Anterior cingulate cortex (tissue), 58 donors: ENCODE measurements around the gene TENT5C.

Experiments
- DNase-seq, 58 donors: peaks; one replicate each; lab custom pipeline; 2025; lab: John Stamatoyannopoulos, UW

Gene TENT5C

DNA sequence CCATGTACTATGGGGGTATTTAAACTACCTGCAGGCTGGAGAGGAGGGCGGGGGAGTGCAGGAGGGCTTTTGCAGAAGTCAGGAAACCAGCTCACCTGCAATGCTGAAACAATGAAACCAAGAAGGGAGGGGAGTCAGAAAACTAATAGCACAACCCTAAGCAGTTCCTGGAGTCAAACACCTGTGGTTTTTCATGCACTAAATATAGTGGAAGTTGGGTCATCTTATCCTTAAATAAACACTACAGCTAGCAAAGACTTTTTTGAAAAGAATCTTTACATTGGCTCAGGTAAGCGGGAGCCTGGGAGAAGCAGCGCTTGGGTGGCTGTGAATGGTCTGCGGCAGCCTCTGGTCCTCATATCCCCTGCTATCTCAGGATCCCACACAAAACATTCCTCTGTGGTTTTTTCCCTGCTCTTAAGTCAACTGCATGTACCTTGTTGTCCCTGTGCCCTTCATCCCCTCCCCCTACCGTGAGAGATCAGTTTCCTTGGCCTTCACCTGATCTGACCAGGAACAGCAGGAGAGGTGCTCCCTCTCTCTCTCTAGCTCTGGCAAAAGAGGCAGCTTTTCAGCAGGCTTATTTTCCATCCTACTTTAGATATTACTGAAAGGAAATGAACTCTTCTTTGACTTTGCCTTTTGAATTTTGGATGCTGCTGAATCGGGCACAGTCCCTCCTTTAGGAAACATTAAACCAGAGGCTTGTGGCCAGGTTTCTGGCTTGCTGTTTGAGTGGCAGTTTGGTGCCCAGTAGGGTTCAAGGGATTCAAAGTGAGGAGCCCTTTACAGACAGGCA is 26.6 kb downstream of the TENT5C start:
- no peak for DNase-seq

DNA sequence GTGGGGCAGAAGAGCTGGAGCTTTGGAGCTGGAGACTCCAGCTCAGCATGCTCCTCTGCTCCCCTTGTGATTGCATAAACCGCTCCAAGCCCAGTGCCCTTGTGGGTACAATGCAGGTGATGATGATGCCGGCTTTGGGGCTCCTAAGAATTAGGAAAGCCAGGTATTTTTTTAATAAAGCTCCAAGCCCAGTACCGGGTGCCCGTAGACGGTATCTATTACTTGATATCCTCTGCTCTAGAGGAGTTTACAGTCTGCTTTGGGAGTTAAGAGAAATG is 27.2 kb downstream of the TENT5C start:
- no peak for DNase-seq

DNA sequence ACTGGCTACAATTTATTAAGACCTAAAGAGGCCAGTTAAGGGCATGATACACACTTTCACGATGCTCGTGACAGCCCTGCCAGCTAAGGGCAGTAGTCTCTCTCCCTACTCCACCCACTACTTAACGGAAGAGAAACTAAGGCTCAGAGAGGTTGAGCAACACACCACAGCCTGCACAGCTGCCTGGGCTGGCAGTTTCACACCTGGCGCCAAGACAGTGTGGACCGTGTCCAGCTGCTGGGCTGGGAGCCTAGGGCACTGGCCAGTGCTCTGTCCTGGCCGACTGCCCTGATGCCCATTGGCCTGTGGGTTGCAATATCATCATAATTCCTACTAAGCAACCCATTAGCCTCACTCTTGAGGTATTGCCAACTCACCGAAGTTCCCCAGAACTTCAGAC is 27.6 kb downstream of the TENT5C start:
- DNase-seq = peak in 2 of 58 donors; percentile 4 to 14

DNA sequence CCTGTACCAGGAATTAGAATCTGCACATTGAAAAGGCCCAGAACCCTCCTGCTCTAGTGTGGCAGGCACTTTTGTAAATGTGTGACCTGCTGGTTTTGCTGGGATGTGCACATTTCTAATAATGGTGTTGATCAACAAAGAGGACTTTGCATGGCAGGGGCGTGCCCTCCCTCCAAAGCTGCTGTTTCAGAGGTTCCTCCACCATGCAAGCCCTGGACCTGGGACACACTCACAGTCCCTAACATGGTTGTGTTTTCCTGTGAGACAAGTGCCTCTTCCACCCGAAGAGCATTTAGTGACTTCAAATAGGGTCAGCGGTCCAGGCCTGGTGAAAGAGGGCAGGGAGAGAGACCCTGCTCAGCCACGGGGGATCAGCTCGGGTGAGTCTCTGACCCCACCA is 28.1 kb downstream of the TENT5C start:
- DNase-seq = no peak

DNA sequence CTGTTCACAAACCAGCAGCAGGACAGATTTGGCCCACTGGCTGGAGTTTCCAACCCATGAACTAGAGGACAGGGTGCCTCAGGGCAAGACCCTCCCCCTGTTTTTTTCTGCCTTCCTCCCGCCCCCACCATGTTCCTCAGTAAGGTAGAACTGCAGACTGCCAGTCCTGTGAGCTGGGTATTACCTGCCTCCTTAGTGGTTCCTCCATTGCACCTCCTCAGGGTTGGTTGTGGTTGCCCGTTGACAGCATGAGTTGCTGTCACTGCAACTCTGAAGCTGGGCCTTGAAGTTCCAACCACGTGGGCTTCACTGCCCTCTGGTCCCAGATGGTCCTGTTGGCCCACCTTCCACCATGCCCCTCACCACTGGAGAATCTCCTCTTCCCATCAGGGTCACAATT is 28.8 kb downstream of the TENT5C start:
- no peak for DNase-seq

DNA sequence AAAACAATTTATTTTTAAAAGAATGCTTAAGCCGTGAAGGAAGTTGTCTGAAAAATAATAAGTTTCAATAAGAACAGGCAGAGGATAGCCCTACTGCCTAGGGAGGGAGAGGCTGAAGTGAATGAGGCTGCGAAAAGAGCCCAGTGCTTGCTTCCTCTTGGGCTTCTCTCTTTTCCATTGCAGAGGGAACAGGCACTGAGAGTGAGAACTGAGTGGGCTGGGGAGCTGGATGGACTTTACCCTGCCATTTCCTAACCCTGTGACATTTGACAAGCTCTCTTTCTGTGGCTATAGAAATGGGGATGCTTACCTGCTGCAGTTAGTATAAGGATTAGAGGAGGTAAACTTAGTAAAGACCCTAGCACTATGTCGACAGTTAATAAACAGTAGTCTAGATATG is 30.0 kb downstream of the TENT5C start:
- DNase-seq = no peak

DNA sequence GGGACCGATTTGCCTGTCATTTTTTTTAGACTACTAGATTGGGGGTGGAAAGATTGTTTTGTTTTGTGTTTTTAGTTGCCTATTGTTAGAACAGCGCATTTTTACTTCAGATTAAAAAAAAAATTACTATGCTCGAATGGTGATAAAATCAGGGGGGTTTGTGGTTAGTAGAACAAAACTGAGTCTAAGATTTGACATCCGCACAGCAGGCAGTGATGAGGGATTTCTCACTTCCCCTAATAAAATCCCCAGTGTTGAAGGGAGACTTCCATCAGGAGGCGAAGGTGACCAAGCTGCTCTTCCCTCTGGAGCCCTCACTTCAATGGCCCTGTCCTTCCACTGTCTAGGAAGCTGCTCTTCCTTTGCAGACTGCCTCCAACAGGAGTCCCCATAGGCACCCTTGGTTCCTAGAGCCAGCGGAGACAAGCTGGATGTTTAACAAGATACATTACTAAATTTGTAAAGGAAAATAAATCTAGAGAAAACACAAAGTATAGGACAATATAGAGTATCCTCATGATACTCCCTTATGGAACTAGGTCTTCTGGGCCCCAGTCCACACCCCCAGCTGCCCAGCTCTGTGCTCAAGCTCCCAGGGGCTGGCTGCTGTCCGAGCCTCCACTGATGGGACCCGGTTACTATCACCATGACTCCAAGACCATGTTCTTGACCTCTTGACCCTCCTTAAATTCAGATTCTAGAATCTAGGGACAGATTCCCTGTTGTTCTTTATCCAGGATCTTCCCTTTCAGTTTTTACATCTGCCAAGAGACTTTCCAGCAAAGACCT is 31.0 kb downstream of the TENT5C start:
- DNase-seq = no peak

DNA sequence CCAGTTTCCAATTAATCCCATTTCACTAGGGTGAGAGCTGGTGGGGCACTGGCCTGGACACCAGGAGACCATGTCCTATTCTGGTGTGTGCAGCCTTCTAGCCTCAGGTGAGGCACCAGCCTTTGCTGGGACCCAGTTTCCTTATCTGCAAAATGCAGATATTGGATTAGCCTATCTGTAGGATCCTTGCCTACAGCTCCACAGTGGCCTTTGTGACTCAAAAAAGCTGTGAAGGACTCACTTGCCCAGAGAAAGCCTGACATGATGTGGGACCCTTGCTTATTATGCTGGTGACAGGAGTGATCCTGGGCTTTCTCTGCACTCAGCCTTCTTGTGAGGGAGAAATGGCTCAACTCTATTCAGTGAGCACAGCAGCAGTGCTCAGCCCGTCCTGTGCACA is 32.3 kb downstream of the TENT5C start:
- DNase-seq = no peak

DNA sequence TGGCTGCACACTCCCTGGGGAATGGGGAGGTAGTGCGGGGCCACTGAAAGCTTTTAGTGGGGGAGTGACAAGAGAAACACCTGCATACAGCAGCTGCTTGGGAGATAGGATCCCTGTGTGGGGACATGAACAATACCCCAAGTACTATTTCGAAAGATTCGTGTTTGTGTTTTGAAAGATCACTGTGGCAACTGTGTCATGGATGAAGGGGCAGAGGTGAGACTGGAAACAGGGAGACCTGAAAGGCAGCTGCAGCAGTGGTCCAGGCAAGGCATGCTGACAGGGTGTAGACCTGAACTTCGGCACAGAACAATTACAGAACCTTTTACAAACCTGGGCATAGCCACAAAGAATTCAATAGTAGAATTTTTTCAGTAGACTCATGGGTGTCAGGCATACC is 32.9 kb downstream of the TENT5C start:
- no peak for DNase-seq

DNA sequence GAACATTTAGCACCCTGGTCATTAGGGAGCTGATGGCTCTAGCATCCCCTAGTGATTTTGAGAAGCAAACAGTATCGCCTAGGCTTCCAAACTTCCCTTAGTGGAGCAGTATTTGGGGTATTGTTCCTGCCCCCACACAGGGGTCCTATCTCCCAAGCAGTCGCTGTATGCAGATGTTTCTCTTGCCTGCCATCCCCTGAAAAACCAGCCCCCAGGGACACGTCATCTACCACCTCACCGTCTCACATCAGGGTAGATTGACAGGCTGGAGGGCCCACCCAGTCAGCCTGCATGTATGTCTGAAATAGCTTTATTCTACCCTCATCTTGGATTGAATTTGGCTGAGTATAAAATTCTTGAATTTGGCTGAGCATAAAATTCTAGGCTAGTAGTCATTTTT is 33.9 kb downstream of the TENT5C start:
- DNase-seq = no peak

DNA sequence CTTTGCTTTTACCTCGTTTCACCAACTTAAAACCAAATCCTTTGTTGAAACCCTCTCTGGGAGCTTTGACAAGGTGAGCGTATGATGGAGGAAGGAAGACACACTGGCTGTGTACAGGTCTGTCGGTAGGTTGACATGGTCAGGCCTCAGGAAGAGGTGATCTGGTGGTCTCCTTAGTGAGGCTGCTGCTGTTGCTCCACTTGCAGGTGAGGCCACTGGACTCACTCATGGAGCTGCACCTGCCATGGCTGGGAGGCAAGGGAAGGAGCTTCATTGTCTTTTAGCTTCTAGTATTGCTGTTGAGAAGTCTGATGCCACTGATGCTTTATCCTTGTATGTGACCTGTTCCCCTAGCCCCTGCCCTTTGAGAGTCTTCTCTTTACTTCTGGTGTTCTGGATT is 35.7 kb downstream of the TENT5C start:
- no peak for DNase-seq

DNA sequence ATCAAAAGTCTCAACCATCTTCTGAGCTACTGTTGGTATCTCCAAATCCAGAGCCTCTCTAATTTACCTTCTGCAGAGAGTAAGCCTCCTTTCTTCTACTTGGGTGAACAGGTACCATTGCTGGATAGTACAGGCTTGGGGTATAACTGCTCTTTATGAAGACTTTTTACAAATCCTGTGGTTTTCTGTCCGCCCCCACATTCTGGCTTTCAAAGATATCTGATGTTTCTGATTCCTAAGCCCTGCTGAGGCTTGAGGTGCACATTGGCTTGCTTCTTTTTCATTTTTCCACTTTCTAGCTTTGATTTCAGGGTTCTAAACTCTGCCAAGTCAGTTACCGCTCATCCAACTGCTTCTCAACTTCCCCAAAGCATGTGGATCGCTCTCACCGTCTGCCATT is 37.1 kb downstream of the TENT5C start:
- DNase-seq = no peak

DNA sequence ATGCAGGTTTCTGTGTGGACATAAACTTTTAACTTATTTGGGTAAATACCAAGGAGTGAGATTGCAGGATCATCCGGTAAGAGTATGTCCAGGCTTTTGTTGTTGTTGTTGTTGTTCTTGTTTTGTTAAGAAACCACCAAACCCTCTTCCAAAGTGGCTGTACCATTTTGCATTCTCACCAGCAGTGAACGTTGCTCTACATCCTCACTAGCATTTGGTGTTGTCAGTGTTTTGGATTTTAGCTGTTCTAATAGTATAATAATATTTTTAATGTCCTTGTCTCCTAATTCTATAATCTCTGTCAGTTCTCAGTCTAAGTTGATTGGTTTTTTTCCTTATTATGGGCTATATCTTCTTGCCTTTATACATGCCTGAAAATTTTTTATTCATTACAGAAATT is 37.8 kb downstream of the TENT5C start:
- DNase-seq = no peak

DNA sequence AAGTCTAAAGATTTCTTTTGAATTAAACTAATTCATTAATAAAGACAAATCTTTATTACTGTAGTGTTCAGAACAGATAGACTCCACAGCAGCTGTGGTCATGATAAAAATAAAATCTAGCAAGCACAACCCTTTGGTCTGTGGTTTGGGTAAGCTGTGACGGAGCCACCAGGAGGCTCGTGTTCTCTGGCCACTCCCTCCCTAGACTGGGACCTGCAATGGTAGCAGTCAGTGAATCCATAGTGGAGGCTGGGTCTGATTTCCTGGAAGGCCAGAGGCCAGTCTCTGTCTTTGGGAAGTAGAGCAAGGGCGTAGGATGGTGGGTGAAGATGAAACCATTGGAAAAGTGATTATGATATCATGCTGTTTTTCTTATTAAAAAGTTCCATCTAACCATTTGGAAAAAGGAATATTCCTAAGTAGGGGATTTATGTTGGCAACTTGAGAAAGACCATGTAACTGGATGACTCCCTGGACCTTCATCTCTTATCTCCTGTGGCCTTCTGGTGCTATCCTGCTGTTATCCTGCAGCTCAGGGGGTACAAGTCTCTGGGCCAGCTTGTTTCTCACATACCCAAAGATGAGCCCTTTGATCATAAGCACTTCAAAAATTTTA is 39.0 kb downstream of the TENT5C start:
- no peak for DNase-seq

DNA sequence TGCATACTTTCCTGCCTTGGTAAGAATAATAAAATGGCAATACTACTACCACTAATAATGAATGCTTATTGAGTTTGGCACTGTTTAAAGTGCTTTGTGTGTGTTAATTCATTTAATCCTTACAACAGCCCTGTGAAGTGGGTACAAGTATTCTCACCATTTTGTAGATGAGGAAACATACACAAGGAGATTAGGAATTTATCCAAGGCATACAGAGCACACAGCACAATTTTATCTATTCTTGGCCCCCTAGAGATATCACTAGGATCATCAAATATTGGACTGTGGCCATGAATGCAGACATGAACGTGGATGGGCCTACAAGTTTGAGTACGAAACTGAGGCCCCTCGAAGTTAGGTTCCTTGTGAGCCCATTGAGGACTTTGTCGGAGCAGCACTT is 39.5 kb downstream of the TENT5C start:
- DNase-seq = no peak

DNA sequence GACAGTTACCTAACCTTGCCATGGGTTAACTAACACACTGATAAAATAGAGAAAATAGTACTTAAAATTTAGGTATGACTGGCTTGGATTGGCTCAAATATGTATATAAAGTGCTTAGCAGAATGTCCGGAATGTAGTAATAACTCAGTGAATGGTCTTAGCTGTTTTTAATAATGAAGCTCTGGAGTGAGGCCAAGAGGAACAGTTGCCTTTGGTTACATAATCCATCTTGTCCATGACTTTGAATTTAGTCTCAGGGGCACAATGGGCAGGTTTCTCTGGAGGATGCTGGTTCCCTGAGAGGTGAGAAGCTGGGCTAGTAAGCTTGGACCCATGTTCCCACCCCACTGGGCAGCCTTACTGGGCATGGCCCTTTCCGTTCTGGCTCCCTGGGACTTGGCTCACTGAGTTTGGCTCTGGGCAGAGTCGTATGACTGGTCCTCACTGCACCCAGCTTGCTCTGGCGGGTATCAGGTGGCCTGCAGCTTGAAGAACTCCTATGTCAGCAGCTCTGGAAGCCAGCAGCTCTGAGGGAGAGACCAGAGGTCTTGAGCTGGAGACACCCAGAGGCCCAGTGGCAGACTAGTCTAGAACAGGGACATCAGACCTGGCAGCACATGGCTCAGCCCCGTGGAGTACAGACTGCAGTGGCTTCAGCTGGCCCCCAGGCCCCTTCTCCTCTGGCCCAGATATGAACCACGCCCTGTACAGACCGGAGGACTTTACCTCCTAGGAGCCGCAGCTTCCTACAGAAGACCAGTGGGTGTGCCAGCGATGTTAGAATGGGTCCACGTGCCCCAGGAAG is 40.4 kb downstream of the TENT5C start:
- DNase-seq = no peak

DNA sequence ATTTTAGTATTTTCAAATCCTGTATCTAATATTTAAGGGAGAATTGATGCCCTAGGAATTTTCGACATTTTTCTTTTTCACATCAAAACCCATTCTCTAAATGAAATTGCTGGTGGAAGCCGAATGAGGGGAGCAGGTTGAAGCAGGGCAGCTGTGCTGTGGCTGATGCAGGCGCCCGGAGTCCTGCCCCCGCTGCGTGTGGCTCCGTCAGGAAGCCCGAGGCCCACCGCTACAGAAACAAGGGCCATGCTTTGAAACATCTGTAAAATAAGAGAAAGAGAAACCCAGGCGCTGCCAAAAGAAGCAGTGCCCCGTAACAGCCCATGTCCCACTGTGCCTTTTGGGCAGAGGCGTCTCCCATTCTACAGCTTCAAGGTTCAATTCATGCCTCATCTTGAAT is 41.1 kb downstream of the TENT5C start:
- DNase-seq = no peak

DNA sequence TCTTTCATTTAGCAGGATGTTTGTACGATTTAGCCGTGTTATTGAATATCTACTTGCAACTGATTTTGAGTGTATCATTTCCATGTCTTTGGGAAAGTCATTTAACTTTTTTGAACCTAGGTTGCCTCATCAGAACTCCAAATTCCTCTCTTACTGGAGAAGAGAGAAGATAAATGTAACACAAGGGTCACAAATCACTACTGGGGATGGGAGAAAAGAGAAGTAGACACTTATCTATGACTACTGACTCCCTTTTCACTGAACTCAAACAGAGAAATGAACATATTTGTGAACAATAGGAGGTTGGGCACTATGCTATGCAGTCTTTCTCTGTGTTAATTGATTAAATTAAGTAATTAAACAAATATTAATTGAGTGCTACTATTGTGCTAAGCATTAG is 42.2 kb downstream of the TENT5C start:
- DNase-seq = no peak

DNA sequence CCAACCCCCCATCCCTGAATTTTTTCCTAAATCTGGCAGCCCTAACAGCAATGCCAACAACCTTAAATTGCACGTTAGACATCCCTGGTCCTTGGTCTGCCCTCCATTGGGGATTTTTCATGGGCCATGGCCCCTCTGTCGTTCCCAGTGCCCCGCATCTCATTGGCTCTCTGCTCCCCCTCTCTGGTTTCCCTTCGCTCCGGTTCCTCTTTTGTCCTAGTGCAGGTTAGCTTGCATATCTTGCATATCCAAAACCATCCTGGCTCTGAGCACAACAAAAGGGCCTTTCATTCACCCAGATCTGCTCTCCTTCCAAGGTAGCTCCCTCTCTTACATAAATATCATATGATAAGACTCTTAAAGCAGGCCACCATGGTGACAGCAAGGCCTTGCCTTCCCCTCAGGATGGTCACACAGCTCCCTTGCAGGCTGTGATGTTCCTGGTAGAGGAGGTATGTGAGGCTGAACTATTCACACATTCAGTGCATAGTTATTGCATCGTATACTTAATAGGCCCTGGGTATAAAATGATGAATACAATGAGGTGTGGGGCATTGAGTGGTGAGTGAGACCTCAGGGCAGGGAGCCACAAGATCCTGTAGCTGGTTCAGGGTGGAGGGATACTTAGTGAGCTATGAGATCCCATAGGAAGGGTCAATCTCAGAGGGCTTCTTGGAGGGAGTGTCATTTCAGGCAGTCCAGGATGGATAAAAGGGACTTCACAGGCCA is 45.2 kb downstream of the TENT5C start:
- DNase-seq = no peak

DNA sequence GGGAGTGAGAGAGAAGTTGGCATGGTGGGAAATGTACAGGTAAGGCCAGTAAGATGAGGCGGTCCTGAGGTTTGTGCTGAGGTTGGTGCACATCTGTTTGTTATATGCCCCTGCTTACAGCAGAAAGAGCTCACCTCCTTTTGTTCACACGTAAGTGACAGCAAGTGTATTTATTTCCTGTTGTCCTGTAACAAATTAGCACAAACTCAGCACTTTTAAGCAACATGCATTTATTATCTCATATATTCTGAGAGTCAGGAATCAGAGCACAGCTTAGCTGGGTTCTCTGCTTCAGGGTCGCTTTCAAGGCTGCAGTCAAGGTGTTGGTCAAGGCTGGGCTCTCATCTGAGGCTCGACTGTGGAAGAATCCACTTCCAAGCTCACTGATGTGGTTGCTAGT is 45.8 kb downstream of the TENT5C start:
- no peak for DNase-seq
